IPS-18a (cell line): ENCODE results near the gene SHROOM2.
A peak's percentile ranks its signal among the peaks of the same experiment; 100 is the strongest.
"Not testable (repeated sequence)": the region's sequence is repeated elsewhere in the genome, so short reads cannot be mapped to it uniquely, and the experiment has no call there.

Source experiments
- H3K27ac ChIP-seq: one replicate; pipeline ENCODE4 v1.5.1; 2013; ENCODE audit warnings: low read length
- H3K27me3 ChIP-seq: one replicate; pipeline ENCODE4 v1.6.1; 2013; ENCODE audit warnings: mild to moderate bottlenecking, low read length; ENCODE audit not compliant: control insufficient read depth, insufficient read depth
- H3K36me3 ChIP-seq: one replicate; pipeline ENCODE4 v1.6.1; 2013; ENCODE audit warnings: low read depth, low read length; ENCODE audit not compliant: control insufficient read depth
- H3K4me1 ChIP-seq: one replicate; pipeline ENCODE4 v1.6.1; 2013; ENCODE audit warnings: low read depth, low read length; ENCODE audit not compliant: control insufficient read depth
- H3K4me3 ChIP-seq: one replicate; pipeline ENCODE4 v1.5.1; 2013; ENCODE audit warnings: low read length
- H3K9ac ChIP-seq: one replicate; pipeline ENCODE4 v1.6.1; 2013; ENCODE audit warnings: mild to moderate bottlenecking, low read length, moderate library complexity
- H3K9me3 ChIP-seq: one replicate; pipeline ENCODE4 v1.6.1; 2013; ENCODE audit warnings: low read depth, low read length; ENCODE audit not compliant: control insufficient read depth

Gene SHROOM2

DNA sequence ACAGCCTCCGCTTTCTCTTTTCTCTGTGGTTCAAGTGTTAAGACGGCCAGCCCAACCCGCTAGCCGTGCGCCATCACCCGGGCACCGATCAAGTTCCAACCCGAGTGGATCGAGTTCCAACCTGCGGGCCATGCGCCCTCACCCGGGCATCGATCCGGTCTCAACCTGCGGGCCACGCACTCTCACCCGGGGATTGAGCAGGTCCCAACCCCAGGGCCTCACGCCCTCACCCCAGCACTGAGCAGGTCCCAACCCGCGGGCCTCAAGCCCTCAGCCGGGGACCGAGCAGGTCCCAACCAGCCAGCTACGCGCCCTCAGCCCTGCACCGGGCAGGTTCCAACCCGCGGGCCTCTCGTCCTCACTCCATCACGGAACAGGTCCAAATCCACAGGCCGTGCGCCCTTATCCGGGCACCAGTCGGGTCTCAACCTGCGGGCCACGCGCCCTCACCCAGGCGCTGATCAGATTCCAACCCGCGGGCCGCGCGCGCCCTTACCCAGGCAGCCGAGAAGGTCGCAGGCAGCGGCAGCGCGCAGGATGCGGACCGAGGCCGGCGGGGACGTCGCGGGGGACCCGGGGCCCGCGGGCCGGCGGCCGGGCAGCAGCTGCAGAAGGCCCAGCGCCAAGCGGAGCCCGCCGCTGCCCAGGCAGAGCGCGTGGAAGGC is 21.0 kb upstream of the SHROOM2 start:
- no peaks in the 10 kb centered on the region for H3K36me3 ChIP-seq
- H3K4me3 ChIP-seq, result peak overlapping the region; percentile 49
- H3K27me3 ChIP-seq, result no peaks in the 10 kb centered on the region
- H3K9ac ChIP-seq, result peak overlapping the region; percentile 48
- H3K27ac ChIP-seq, result no peak overlapping the region
- H3K9me3 ChIP-seq, result no peaks in the 10 kb centered on the region
- peaks cover 4% of the 10 kb centered on the region for H3K4me1 ChIP-seq

- Histone ChIP-seq H3K4me3 (peak within 1 kb of the TSS; percentile 49), H3K27me3 (no peaks in the 10 kb centered on the region), H3K9ac (peak within 1 kb of the TSS; percentile 48), H3K9me3 (no peaks in the 10 kb centered on the region), H3K27ac (no peak within 1 kb of the TSS), H3K36me3 (no peaks in the 10 kb centered on the region), H3K4me1 (peaks cover 4% of the 10 kb centered on the region)
Measured at GRCh38 chrX:9765737-9766097, 20.5 kb upstream of the SHROOM2 start, which contains the start of gene GPR143. Gene GPR143, minus strand, starts transcription at chrX:9765847. Its CDS starts 30 bp downstream, at chrX:9765817.

- Histone ChIP-seq H3K9ac (no peak overlapping the region), H3K27ac (no peak overlapping the region), H3K4me3 (no peak overlapping the region), H3K36me3 (no peaks in the 10 kb centered on the region), H3K27me3 (no peaks in the 10 kb centered on the region), H3K4me1 (peaks cover 4% of the 10 kb centered on the region), H3K9me3 (no peaks in the 10 kb centered on the region)
Measured at GRCh38 chrX:9767375-9767774, 18.9 kb upstream of the SHROOM2 start.

DNA sequence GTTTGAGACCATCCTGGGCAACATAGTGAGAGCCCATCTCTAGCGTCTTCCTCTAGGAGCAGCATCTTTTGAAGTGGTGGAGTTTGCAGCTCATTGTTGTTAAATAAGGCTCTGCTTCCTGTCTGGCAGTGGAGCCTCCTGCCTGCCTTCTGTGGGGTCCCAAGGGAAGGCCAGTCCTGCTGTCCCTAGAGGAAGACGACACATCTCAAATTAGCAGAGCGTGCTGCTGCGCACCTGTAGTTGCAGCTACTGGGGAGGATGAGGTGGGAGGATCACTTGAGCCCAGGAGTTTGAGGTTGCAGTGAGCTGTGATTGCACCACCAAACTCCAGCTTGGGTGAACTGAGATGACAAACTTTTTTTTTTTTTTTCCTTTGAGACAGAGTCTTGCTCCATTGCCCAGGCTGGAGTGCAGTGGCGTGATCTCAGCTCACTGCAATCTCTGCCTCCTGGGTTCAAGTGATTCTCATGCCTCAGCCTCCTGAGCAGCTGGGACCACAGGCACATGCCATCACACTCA is 17.8 kb upstream of the SHROOM2 start:
- H3K36me3 ChIP-seq, H3K27ac ChIP-seq, H3K9ac ChIP-seq, H3K4me3 ChIP-seq, H3K9me3 ChIP-seq, H3K27me3 ChIP-seq, H3K4me1 ChIP-seq: not testable (repeated sequence)

GRCh38 chrX:9770319-9770718 is 15.9 kb upstream of the SHROOM2 start:
- no peaks in the 10 kb centered on the region for H3K27me3 ChIP-seq
- H3K36me3 ChIP-seq, result no peaks in the 10 kb centered on the region
- no peaks in the 10 kb centered on the region for H3K9me3 ChIP-seq
- no peak overlapping the region for H3K27ac ChIP-seq
- H3K4me1 ChIP-seq, result peaks cover 4% of the 10 kb centered on the region
- H3K9ac ChIP-seq, result no peak overlapping the region
- H3K4me3 ChIP-seq, result no peak overlapping the region

DNA sequence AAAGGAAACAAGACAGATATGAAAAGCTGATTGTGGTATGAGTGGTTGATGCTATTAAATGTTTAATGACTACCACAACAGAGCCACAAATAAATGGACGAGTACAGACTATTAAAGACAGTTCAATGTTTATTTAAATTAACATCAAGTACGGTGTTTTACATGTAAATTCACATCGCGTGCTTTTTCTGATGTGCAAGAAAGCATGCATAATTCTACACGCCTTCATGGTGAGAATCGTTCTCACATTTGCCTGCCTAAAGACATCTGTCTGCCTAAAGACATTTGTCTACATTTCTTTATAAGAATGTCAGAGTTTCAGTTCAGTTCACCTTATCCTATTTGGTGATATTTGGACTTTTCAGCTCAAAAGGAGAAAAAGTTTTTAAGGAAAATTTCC is 13.3 kb upstream of the SHROOM2 start:
- H3K27ac ChIP-seq, result no peak overlapping the region
- H3K4me1 ChIP-seq, result peaks cover 7% of the 10 kb centered on the region
- no peaks in the 10 kb centered on the region for H3K36me3 ChIP-seq
- no peak overlapping the region for H3K4me3 ChIP-seq
- H3K9ac ChIP-seq, result no peak overlapping the region
- no peaks in the 10 kb centered on the region for H3K9me3 ChIP-seq
- H3K27me3 ChIP-seq, result no peaks in the 10 kb centered on the region

DNA sequence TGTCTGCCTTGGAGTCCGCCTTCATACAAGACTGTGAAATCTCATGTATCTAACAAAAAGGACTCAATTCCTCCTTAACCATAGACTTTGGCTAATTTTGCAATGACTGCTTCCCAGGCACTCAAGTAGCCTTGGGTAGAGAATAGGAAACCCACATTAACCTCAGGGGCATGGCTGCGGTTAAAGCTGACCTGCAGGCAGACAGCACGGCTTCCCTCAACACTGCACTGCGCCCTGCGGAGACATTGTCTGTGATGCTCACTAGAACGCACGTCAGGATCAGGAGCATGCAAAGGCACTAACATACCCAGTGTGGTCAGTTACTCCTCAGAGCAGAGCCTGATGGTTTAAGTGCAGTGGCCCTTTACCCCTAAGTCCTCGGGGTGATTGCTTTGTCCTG is 10.3 kb upstream of the SHROOM2 start:
- Histone ChIP-seq H3K4me3 (no peak overlapping the region), H3K9ac (no peak overlapping the region), H3K36me3 (no peaks in the 10 kb centered on the region), H3K4me1 (peaks cover 7% of the 10 kb centered on the region), H3K27ac (no peak overlapping the region), H3K27me3 (no peaks in the 10 kb centered on the region), H3K9me3 (no peaks in the 10 kb centered on the region)

- no peak overlapping the region for H3K27ac ChIP-seq
- no peaks in the 10 kb centered on the region for H3K9me3 ChIP-seq
- H3K9ac ChIP-seq, result no peak overlapping the region
- H3K36me3 ChIP-seq, result no peaks in the 10 kb centered on the region
- no peak overlapping the region for H3K4me3 ChIP-seq
- H3K27me3 ChIP-seq, result peaks cover 8% of the 10 kb centered on the region
- H3K4me1 ChIP-seq, result peaks cover 5% of the 10 kb centered on the region
Measured at GRCh38 chrX:9781941-9782340, 4.3 kb upstream of the SHROOM2 start.

DNA sequence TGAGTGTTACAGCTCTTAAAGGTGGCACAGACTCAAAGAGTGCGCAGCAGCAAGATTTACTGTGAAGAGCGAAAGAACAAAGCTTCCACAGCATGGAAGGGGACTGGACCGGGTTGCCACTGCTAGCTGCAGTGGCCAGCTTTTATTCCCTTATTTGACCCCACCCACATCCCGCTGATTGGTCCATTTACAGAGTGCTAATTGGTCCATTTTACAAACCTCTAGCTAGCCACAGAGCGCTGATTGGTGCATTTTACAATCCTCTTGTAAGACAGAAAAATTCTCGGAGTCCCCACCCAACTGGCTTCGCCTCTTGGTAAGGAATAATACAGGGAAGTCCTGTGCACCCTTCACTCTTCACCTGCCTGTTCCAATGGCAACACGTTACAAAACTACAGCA is 1.9 kb upstream of the SHROOM2 start:
- no peak overlapping the region for H3K4me3 ChIP-seq
- peaks cover 17% of the 10 kb centered on the region for H3K27me3 ChIP-seq
- H3K9ac ChIP-seq, result no peak overlapping the region
- H3K9me3 ChIP-seq, result no peaks in the 10 kb centered on the region
- no peak overlapping the region for H3K27ac ChIP-seq
- peaks cover 23% of the 10 kb centered on the region for H3K4me1 ChIP-seq
- H3K36me3 ChIP-seq, result no peaks in the 10 kb centered on the region

DNA sequence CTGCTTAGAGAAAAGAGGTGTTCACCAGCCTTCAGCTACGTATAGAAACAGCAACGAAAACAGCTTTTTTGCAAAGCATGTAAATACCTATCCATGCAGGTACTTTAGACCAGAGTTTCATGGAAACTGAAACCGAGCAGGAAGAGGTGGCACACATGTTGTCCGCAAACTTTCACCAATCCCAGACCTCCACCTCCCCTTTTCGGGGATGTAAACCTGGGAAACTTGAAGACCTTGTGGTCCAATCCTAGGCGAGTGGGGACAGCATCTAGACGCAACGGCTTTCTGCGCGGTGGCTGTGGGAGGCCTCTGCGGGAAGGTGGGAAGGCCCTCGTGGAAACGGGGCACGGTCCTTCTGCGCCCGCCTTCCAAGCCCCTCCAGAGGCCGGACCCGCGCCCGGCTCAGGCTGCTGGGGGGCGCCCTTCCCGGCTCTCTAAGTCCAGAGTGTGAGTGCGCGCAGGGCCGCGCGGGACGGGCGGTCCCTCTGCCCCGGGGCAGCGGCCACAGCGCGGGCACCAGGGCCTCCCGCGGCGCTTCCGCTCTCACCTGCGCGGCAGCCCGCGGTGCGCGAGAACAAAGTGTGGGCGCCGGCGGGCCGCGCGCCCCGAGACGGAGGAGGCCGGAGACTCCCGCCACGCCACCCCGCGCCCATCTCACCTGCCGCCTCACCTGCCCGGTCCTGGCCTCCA is 830 bp upstream of the SHROOM2 start:
- H3K27me3 ChIP-seq, result peaks cover 17% of the 10 kb centered on the region
- no peaks in the 10 kb centered on the region for H3K9me3 ChIP-seq
- peak overlapping the region; percentile 43 for H3K9ac ChIP-seq
- H3K4me1 ChIP-seq, result peaks cover 32% of the 10 kb centered on the region
- peak overlapping the region; percentile 68 for H3K4me3 ChIP-seq
- no peaks in the 10 kb centered on the region for H3K36me3 ChIP-seq
- H3K27ac ChIP-seq, result no peak overlapping the region

- Histone ChIP-seq H3K4me3 (peak overlapping the region; percentile 73), H3K9me3 (no peaks in the 10 kb centered on the region), H3K27ac (no peak overlapping the region), H3K36me3 (no peaks in the 10 kb centered on the region), H3K27me3 (peaks cover 17% of the 10 kb centered on the region), H3K9ac (peak overlapping the region; percentile 57), H3K4me1 (peaks cover 42% of the 10 kb centered on the region)
Measured at GRCh38 chrX:9786798-9787635, 788 bp downstream of the SHROOM2 start.
